Globus pallidus (tissue), 1 donor: ENCODE data around the gene MYADM.

Experiments used
- DNase-seq: peaks from one replicate; pipeline ENCODE4 v3.0.0-alpha.2; 2015; ENCODE audit warnings: low spot score

MYADM gene

DNA sequence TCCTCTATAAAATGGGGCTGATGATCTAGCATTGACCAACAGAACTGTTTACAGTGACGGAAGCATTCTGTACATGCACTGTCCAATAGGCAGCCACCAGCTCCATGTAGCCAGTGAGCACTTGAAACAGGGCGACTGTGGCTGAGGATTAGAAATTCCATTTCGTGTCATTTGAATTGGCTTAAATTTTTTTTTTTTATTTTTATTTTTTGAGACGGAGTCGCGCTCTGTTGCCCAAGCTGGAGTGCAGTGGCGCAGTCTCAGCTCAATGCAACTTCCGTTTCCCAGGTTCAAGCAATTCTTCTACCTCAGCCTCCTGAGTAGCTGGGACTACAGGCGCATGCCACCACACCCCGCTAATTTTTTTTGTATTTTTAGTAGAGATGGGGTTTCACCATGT is 17.4 kb downstream of the MYADM start:
- DNase-seq, result no peak

- DNase-seq, result no peak
Observed at GRCh38 chr19:53892301-53892980, 24.8 kb downstream of the MYADM start.

DNA sequence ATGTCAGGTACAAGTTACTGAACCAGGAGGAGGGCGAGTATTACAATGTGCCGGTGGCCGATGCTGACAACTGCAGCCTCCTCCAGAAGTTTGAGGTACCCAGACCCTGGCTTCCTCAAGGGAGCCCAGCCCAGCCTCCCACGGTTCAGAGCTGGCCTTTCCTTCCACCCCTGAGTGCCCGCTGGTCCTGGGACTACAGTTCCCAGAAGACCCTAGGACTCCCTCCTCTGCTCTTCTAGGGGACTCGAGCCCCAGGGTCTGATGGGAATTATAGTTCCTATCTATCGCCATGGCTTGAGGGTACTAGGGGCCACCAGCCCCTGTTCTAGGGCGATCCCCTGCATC is 25.3 kb downstream of the MYADM start:
- no peak for DNase-seq

DNA sequence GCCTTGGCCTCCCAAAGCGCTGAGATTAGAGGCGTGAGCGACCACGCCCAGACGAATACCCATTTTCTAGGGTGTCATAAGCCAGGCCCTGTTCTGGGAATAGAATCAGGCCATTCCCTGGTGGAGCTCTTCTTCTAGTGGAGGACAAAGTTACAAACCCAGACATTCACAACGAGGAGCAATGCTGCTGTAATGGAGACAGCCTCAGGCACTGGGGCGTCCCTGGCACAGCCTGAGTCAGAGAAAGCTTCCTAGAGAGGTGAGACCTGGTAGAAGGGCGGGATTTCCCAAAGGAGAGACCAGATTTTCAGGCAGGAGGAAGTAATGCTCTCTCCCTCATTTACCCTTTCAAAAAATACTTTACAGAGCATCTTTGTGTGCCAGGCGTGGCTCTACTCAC is 27.0 kb downstream of the MYADM start:
- no peak for DNase-seq

GRCh38 chr19:53896682-53897081 is 29.0 kb downstream of the MYADM start:
- no peak for DNase-seq

- no peak for DNase-seq
Observed at GRCh38 chr19:53897459-53897858, 29.8 kb downstream of the MYADM start.

DNA sequence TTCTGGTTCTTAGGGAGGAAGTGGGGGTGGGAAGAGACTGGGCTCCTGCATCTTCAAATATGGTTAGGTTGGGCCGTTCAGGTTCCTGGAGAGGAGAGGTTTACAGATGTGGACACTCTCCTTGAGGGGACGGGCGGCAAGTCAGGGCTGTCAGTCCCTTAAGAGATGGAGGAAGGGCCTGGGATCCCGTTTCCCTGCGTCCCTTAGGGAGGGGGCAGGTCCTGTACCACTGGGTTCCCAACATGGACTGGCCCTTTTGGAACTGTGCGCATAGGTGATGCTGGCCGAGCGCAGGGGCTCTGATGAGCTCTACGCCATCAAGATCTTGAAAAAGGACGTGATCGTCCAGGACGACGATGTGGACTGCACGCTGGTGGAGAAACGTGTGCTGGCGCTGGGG is 30.5 kb downstream of the MYADM start:
- no peak for DNase-seq

DNA sequence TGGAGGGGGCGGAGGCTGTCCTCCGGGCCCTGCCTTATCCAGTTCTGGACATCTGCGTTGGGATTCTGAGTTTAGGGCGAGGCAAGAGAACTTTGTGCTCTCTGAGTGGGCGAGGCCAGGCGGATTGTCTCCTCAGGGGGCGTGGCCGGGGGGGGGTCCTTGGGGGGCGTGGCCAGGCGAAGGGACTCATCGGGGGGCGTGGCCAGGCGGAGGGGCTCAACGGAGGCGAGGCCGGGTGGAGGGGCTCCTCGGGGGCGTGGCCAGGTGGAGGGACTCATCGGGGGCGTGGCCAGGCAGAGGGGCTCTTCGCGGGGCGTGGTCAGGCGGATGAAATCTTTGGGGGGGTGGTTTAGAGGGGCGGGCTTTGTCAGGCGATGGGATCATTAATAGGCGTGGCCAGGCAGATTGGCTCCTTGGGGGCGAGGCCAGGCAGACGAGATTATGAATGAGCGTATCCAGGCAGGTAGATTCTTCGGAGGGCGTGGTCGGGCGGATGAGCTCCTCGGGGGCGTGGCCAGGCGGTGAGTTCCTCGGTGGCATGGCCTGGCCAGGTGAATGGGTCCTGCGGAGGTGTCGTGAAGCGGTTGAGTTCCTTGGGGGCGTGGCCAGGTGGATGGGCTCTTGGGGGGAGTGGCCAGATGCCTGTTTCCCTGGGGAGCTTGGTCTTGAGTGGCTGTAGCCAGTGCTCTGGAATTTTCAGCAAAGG is 31.1 kb downstream of the MYADM start:
- no peak for DNase-seq

DNA sequence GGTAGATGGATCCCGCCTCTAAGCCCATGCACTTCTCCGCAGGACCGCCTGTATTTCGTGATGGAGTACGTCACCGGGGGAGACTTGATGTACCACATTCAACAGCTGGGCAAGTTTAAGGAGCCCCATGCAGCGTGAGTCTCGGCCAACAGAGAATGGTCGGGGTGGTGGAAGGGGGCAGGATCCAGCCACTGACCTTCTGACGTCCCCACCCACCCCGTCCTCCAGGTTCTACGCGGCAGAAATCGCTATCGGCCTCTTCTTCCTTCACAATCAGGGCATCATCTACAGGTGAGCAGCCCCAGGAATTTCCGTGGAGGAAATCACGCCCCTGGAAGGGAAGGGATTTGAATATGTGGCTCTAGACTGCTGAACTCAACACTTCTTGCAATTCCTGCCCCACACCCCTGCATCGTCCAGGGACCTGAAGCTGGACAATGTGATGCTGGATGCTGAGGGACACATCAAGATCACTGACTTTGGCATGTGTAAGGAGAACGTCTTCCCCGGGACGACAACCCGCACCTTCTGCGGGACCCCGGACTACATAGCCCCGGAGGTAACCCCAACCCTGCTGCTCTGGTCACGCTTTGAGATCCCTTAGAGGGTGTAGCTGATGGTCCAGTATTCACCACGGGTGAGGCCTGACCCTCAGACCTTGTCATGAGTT is 32.6 kb downstream of the MYADM start:
- no peak for DNase-seq

DNA sequence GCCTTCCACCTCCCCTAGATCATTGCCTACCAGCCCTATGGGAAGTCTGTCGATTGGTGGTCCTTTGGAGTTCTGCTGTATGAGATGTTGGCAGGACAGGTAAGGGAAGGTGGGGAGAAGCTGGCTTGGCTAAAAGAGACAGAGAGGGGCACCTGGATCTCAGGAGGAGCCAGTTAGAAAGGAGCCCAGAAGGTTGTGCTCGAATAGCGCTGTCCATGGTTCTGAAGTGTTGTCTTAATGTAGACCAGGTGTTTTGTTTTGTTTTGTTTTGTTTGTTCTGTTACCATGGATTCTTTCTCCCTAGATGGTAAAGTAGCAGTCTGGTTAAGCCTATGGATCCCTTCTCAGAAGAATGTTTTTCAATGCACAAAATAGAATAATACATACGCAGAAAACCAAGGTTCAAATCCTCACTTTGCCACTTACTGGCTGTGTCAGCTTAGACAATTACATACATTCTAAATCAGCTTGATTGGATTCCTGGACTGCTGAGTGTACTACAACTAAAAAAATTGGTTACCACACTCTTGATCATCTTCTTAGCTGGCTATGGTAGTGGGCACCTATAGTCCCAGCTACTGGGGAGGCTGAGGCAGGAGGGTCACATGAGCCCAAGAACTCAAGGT is 35.5 kb downstream of the MYADM start:
- no peak for DNase-seq

- no peak for DNase-seq
Observed at GRCh38 chr19:53904909-53905308, 37.2 kb downstream of the MYADM start.

GRCh38 chr19:53905787-53906186 is 38.1 kb downstream of the MYADM start:
- no peak for DNase-seq

- no peak for DNase-seq
Observed at GRCh38 chr19:53906211-53907192, 38.8 kb downstream of the MYADM start.

DNA sequence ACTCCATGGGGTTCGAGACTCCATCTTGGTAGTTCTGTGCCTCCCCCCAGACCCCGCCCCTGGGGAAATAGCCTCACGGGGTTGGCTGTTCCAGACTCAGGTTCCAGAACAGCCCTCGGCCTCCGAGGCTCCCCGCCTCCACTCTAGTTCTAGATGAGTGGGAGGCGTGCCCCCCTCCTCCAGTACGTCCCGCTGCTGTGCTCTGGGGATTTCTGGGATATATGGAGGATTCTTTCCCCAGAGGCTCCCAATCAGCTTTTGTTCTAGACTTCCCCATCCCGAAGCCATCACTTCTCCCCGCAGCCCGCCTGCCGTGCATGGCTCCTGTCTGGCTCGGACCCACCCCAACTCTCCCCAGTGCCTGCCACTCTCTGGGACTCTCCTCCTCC is 39.5 kb downstream of the MYADM start:
- DNase-seq, result no peak

DNA sequence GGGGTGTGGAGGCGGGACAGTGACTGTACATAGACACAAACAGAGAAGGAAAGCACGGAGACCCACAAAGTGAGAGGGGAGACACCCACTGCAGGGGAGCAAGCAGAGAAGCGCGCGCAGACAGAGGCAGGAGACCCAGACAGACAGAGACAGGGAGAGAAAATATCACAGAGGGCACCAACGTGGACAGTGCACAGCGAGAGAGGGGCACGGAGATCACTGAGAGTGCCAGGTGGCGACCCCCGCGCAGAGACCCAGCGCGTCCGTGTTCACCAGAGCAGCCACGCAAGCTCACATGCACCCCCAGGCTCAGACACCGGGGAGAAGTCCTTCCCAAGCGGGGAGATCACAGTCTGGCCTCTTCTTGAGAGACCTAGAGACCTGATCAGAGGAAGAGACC is 40.0 kb downstream of the MYADM start:
- DNase-seq, result no peak

DNA sequence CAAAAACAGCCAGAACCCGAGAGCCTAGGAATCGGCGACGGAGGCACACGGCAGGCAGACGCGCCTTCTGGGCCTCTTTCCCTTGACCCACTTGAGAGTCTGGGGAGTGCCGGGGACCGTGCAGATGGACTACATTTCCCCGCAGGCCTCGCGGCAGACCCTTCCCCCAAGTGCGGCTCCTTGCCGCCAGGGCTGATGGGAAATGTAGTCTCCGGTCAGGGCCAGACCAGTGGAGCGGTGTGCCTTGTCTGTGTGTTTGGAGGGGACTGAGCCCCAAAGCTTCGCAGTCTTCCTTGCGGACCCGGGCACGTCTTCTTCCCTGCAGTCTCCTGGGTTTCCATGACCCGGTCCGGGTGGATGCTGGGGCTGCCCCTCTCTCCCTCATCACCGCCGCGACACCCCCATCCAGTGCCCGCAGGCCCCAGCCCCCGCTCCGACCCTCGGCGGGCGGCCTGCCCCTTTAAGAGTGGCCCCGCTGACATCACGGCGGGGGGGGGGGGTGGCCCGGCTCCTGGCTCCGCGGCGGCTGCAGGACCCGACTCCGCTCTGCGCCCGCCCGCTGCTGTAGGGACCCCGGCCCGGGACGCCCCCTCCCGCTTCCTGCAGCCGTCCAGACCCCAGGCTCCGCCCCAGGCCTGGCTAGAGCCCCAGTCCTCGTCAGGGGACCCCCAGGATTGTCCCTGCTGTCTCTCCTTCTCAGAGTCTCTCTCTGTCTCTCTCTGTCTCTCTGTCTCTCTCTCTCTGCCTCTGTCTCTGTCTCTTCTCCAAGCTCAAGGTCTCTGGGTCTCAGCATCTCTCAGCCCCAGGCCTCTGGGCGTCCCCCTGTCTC is 40.6 kb downstream of the MYADM start:
- peak; percentile 87 for DNase-seq

GRCh38 chr19:53908935-53909415 is 41.3 kb downstream of the MYADM start, which contains the start of gene CACNG7:
Gene CACNG7 (plus strand): TSS chr19:53909278. CDS start chr19:53912832, 3,554 bp downstream.
- peak; percentile 67 for DNase-seq

GRCh38 chr19:53909471-53910169 is 41.9 kb downstream of the MYADM start:
- DNase-seq, result no peak

GRCh38 chr19:53910170-53910518 is 42.5 kb downstream of the MYADM start:
- DNase-seq, result no peak

DNA sequence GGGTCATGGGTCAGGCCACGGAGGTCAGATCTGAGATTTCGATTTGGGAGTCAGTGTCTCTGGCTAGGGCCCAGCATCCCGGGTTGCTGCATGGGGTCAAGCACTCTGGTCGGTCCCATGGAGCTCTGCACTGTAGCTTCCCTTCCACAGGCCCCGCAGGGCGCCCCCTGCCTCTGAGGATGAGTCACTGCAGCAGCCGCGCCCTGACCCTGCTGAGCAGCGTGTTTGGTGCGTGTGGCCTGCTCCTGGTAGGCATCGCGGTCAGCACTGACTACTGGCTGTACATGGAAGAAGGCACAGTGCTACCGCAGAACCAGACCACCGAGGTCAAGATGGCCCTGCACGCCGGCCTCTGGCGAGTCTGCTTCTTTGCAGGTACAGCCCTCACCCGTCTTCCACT is 45.0 kb downstream of the MYADM start:
- no peak for DNase-seq
